HG03280 (cell line): Measurements from ENCODE around the gene CTSK.
"Not testable (repeated sequence)": the region's sequence is repeated elsewhere in the genome, so short reads cannot be mapped to it uniquely, and the experiment has no call there.

Experiments used
- ATAC-seq: cut with Tn5 transposase; IDR thresholded peaks from one replicate; pipeline ENCODE4 v1.9.1; 2021; ENCODE audit warnings: mild to moderate bottlenecking, moderate library complexity; ENCODE audit not compliant: unreplicated experiment

The CTSK gene

GRCh38 chr1:150807249-150808023 is 624 bp downstream of the CTSK start:
- no peak for ATAC-seq

- ATAC-seq, result no peak
Measured at GRCh38 chr1:150805899-150806298, 2.2 kb downstream of the CTSK start.

GRCh38 chr1:150804671-150805070 is 3.4 kb downstream of the CTSK start:
- no peak for ATAC-seq

- ATAC-seq, result no peak
Measured at GRCh38 chr1:150799089-150799488, 9.0 kb downstream of the CTSK start.

- no peak for ATAC-seq
Measured at GRCh38 chr1:150798525-150798924, 9.5 kb downstream of the CTSK start.

- no peak for ATAC-seq
Measured at GRCh38 chr1:150796374-150796773, 11.7 kb downstream of the CTSK start.

GRCh38 chr1:150793778-150794177 is 14.3 kb downstream of the CTSK start:
- ATAC-seq, result not testable (repeated sequence)

- ATAC-seq, result no peak
Measured at GRCh38 chr1:150793221-150793620, 14.8 kb downstream of the CTSK start.

- no peak for ATAC-seq
Measured at GRCh38 chr1:150791585-150791984, 16.5 kb downstream of the CTSK start.

GRCh38 chr1:150789396-150789795 is 18.7 kb downstream of the CTSK start:
- no peak for ATAC-seq

GRCh38 chr1:150788946-150789345 is 19.1 kb downstream of the CTSK start:
- no peak for ATAC-seq

- no peak for ATAC-seq
Measured at GRCh38 chr1:150787455-150787854, 20.6 kb downstream of the CTSK start.

GRCh38 chr1:150780510-150780909 is 27.6 kb downstream of the CTSK start:
- no peak for ATAC-seq

- ATAC-seq, result no peak
Measured at GRCh38 chr1:150778409-150778808, 29.7 kb downstream of the CTSK start.

- no peak for ATAC-seq
Measured at GRCh38 chr1:150777544-150777943, 30.5 kb downstream of the CTSK start.

GRCh38 chr1:150775931-150776505 is 32.0 kb downstream of the CTSK start:
- not testable (repeated sequence) for ATAC-seq

- no peak for ATAC-seq
Measured at GRCh38 chr1:150775276-150775675, 32.8 kb downstream of the CTSK start.

GRCh38 chr1:150772326-150772725 is 35.7 kb downstream of the CTSK start:
- ATAC-seq, result no peak

GRCh38 chr1:150767704-150768103 is 40.4 kb downstream of the CTSK start:
- ATAC-seq, result not testable (repeated sequence)

- ATAC-seq, result peak; percentile 14
Measured at GRCh38 chr1:150765977-150766301, 42.1 kb downstream of the CTSK start.

GRCh38 chr1:150765296-150765976 is 42.6 kb downstream of the CTSK start, which contains the start of gene CTSS:
CTSS (minus strand) TSS chr1:150765778; CDS start chr1:150764763, 1,015 bp downstream.
- peak; percentile 83 for ATAC-seq

GRCh38 chr1:150764617-150765101 is 43.4 kb downstream of the CTSK start:
- no peak for ATAC-seq
